Sigmoid colon (tissue), 7 donors: ENCODE measurements around the gene PODXL. TPM values are rescaled to one million over a fixed set of nuclear protein-coding genes. Genes with fewer than 3 reads are reported as not detected.

Source experiments
- DNase-seq: peaks from one replicate; pipeline ENCODE4 v3.0.0-alpha.2; 2019
- H3K27ac ChIP-seq, 4 donors: fragments of 200-600 bp; sonication (generic); one replicate each; pipeline ENCODE4 v1.5.1; 2016 to 2019; ENCODE audit warnings: mild to moderate bottlenecking in 1 of 4
- H3K27me3 ChIP-seq, 3 donors: fragments of 200-600 bp; sonication (generic); one replicate each; pipeline ENCODE4 v1.5.1; 2019; ENCODE audit warnings: mild to moderate bottlenecking in 1 of 3
- H3K36me3 ChIP-seq, 4 donors: fragments of 200-600 bp; sonication (generic); one replicate each; pipeline ENCODE4 v1.5.1; 2016 to 2019
- H3K4me1 ChIP-seq, 4 donors: fragments of 200-600 bp; sonication (generic); one replicate each; pipeline ENCODE4 v1.5.1; 2017 to 2019
- H3K4me3 ChIP-seq, 4 donors: fragments of 200-600 bp; sonication (generic); one replicate each; pipeline ENCODE4 v1.5.1; 2017 to 2019; ENCODE audit warnings: mild to moderate bottlenecking in 2 of 4, moderate library complexity in 1 of 4
- H3K9me3 ChIP-seq, 4 donors: fragments of 200-600 bp in 3 of 4; sonication (generic) in 3 of 4; one replicate each; pipeline versions ENCODE4 v1.5.1 to v1.6.1; 2013 to 2019
- CTCF ChIP-seq, 4 experiments: fragments of 450-650 bp in 3 of 4; fragments of 200-600 bp in 1 of 4; IDR thresholded peaks; one replicate each; pipeline ENCODE4 v1.5.1; 2016 to 2019; ENCODE audit warnings: antibody characterized with exemption in 4 of 4, mild to moderate bottlenecking in 3 of 4, moderate library complexity in 2 of 4
- EP300 ChIP-seq, 4 donors: sonication (generic); formaldehyde crosslinking; IDR thresholded peaks; one replicate each; pipeline ENCODE4 v1.6.1; 2017; ENCODE audit warnings: antibody characterized with exemption in 4 of 4
- POLR2A ChIP-seq, 2 donors: fragments of 450-650 bp; IDR thresholded peaks; one replicate each; pipeline ENCODE4 v1.6.1; 2016; ENCODE audit warnings: antibody characterized with exemption in 2 of 2, mild to moderate bottlenecking in 2 of 2, moderate library complexity in 2 of 2
- POLR2AphosphoS5 ChIP-seq, 4 donors: sonication (generic); formaldehyde crosslinking; IDR thresholded peaks; one replicate each; pipeline ENCODE4 v1.6.1; 2017; ENCODE audit warnings: antibody characterized with exemption in 4 of 4
- WGBS, 2 donors: extraction: QIAGEN DNeasy Blood & Tissue Kit; methylation state at CpG; one replicate each; pipeline ENCODE4 v1.1.7; 2013; 5-methylcytosine and 5-hydroxymethylcytosine counted together
- intact Hi-C: fragments of 100-400 bp; cut with DNase I; formaldehyde crosslinking; loops from one replicate; pipeline ENCODE4 v1.15.1; 2023
- polyA plus RNA-seq, 3 donors: library from polyadenylated mRNA; stranded (reverse); fragments of 200-250 nt; gene quantifications; one replicate each; pipeline ENCODE4 v1.2.3, GENCODE V29; 2013
- total RNA-seq, 4 donors: library from RNA; depleted of rRNA; stranded (reverse); fragments of >200 nt; gene quantifications; one replicate each; pipeline ENCODE4 v1.1.0, GENCODE V29; 2016
- donor health status: healthy with polysubstance abuse.
- donor health status: Bipolar disorder and iron deficiency.
- donor health status: healthy.

PODXL gene
- total RNA-seq (10 to 100 TPM; 15.8 to 23.2 (median 20.2) TPM), polyA plus RNA-seq (1 to 10 TPM; 1.2 to 8.8 (median 3.0) TPM)

- TF ChIP-seq EP300 (IDR thresholded peaks at IDR 0.05) (no peak), POLR2AphosphoS5 (IDR thresholded peaks at IDR 0.05) (peak in 2 of 4 donors; percentile 4 to 50)
- Histone ChIP-seq H3K4me1 (peaks cover 0 to 57% (median 35%) of the 10 kb centered on the region in 4 donors), H3K4me3 (peak within 1 kb of the TSS; percentile 65 to 81 (median 70)), H3K27ac (peak within 1 kb of the TSS; percentile 67 to 82 (median 77)), H3K36me3 (no peaks in the 10 kb centered on the region), H3K27me3 (no peaks in the 10 kb centered on the region), H3K9me3 (no peaks in the 10 kb centered on the region)
- peak; percentile 85 for DNase-seq
- WGBS, 2 donors, result 1% methylated on average over 111 to 112 of the region's 112 CpGs
- intact Hi-C loops, result loop anchor here (5.0 kb wide), 1 partner anchor 96 kb away; no protein-coding TSS in a partner anchor
Observed at GRCh38 chr7:131556053-131556908, at the start of gene PODXL. PODXL (minus strand) TSS chr7:131556628; CDS start chr7:131556359, 269 bp downstream.

GRCh38 chr7:131605280-131605878 is 49.0 kb upstream of the PODXL start:
- DNase-seq, result no peak
- Histone ChIP-seq H3K9me3 (no peaks in the 10 kb centered on the region), H3K27me3 (no peaks in the 10 kb centered on the region), H3K27ac (no peak overlapping the region), H3K4me1 (peaks cover 0 to 15% (median 7%) of the 10 kb centered on the region in 4 donors), H3K4me3 (no peak overlapping the region), H3K36me3 (no peaks in the 10 kb centered on the region)
- WGBS, 2 donors, result 64 to 82% methylated on average over 9 of the region's 9 CpGs
- no peak for TF ChIP-seq EP300 (IDR thresholded peaks at IDR 0.05)
- no peak for TF ChIP-seq CTCF (IDR thresholded peaks at IDR 0.05)
- TF ChIP-seq POLR2A (IDR thresholded peaks at IDR 0.05), result no peak
- TF ChIP-seq POLR2AphosphoS5 (IDR thresholded peaks at IDR 0.05), result no peak
- intact Hi-C loops, result no loop called here

- Histone ChIP-seq H3K36me3 (no peaks in the 10 kb centered on the region), H3K27me3 (no peaks in the 10 kb centered on the region), H3K9me3 (no peaks in the 10 kb centered on the region), H3K4me1 (peaks cover 0 to 15% (median 7%) of the 10 kb centered on the region in 4 donors), H3K4me3 (no peak overlapping the region), H3K27ac (no peak overlapping the region)
- DNase-seq, result no peak
- WGBS, 2 donors, result 70 to 86% methylated on average over 7 of the region's 7 CpGs
- TF ChIP-seq EP300 (IDR thresholded peaks at IDR 0.05) (no peak), CTCF (IDR thresholded peaks at IDR 0.05) (no peak), POLR2A (IDR thresholded peaks at IDR 0.05) (no peak), POLR2AphosphoS5 (IDR thresholded peaks at IDR 0.05) (no peak)
- intact Hi-C loops, result no loop called here
Observed at GRCh38 chr7:131604841-131605279, 48.4 kb upstream of the PODXL start.

GRCh38 chr7:131603932-131604331 is 47.5 kb upstream of the PODXL start:
- H3K27me3 ChIP-seq, result no peaks in the 10 kb centered on the region
- no peaks in the 10 kb centered on the region for H3K36me3 ChIP-seq
- no peak for DNase-seq
- intact Hi-C loops, result no loop called here
- WGBS, 2 donors, result 96% methylated on average over 2 of the region's 2 CpGs
- H3K4me1 ChIP-seq, result peaks cover 0 to 15% (median 7%) of the 10 kb centered on the region in 4 donors
- no peak for TF ChIP-seq EP300 (IDR thresholded peaks at IDR 0.05)
- no peak for TF ChIP-seq POLR2A (IDR thresholded peaks at IDR 0.05)
- TF ChIP-seq CTCF (IDR thresholded peaks at IDR 0.05), result no peak
- TF ChIP-seq POLR2AphosphoS5 (IDR thresholded peaks at IDR 0.05), result no peak
- no peak overlapping the region for H3K27ac ChIP-seq
- H3K4me3 ChIP-seq, result no peak overlapping the region
- H3K9me3 ChIP-seq, result no peaks in the 10 kb centered on the region

- Histone ChIP-seq H3K4me3 (no peak overlapping the region), H3K36me3 (no peaks in the 10 kb centered on the region), H3K9me3 (no peaks in the 10 kb centered on the region), H3K4me1 (peaks cover 0 to 15% (median 7%) of the 10 kb centered on the region in 4 donors), H3K27me3 (no peaks in the 10 kb centered on the region), H3K27ac (no peak overlapping the region)
- intact Hi-C loops, result no loop called here
- TF ChIP-seq CTCF (IDR thresholded peaks at IDR 0.05) (no peak), POLR2AphosphoS5 (IDR thresholded peaks at IDR 0.05) (no peak), EP300 (IDR thresholded peaks at IDR 0.05) (no peak), POLR2A (IDR thresholded peaks at IDR 0.05) (no peak)
- no peak for DNase-seq
- 72 to 92% methylated on average over 5 of the region's 5 CpGs for WGBS, 2 donors
Observed at GRCh38 chr7:131602994-131603372, 46.6 kb upstream of the PODXL start.
